ENCODE measurements around the gene SIK2. TPM values are rescaled to one million over a fixed set of nuclear protein-coding genes. Genes with fewer than 3 reads are reported as not detected.
A peak's percentile ranks its signal among the peaks of the same experiment; 100 is the strongest.

The SIK2 gene
- total RNA-seq, 3 donors from 2014 or later (not counting 1 experiment from before 2014, with no cell fraction given) = 7.1 to 14.3 (median 8.4) TPM

DNA sequence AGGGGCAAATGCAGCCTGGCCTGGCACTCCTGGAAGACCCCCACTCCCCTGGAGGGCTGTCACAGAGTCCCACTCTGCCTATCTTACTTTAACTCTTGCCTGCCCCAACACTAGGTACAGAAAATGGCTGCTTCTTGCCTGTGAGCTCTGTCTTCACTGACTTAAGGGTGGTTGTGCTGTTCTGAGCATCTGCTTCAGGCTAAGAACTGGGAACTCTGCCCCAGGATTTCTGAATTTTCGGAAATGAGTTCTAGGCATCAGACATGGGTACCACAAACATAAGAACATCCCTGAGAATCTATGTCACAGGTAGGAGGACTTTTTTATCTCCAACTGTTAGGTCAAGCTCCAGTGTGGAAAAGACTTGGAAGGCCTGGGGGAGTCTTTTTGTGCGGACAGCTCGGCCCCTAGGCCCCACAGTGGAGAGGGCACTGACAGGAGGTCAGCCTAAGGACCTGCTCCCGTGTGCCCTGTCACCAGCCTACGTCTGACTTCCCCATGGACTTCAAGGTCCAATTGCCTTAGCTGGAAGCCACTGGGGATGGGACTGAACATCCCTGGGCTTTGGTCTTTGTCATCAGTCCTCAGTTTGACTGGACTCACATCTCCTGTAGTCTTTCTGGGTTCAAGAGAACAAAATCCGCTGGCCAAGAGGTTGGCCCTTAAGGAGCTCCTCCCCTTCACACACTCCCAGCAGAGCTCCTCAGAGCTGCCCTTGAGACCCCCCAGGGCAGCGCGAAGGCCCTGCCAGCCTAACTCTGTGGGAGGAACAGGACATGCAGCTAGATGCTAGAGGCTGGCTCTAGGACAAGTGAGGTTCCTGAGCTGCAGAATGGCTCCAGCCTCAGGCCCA, 132.1 kb downstream of the SIK2 start:
- intact Hi-C loops (cut with micrococcal nuclease) = no loop called here
- Mint-ChIP-seq H3K27ac (no peak overlapping the region), H3K4me1 (no peaks in the 10 kb centered on the region), H3K4me3 (no peak overlapping the region), H3K36me3 (no peaks in the 10 kb centered on the region), H3K9me3 (no peaks in the 10 kb centered on the region), H3K27me3 (ENCODE audit: low read depth in 2 of 2) (no peaks in the 10 kb centered on the region)
- ATAC-seq = no peak
- no peak for DNase-seq
- Histone ChIP-seq H3K27ac (ENCODE audit: low read length) (no peak overlapping the region), H3K4me3 (ENCODE audit: low read length) (no peak overlapping the region), H3K27me3 (ENCODE audit: control insufficient read depth, insufficient read depth, low read length) (no peaks in the 10 kb centered on the region), H3K4me1 (ENCODE audit: control insufficient read depth, insufficient read depth, low read length) (no peaks in the 10 kb centered on the region), H3K36me3 (ENCODE audit: control insufficient read depth, insufficient read depth, low read length) (no peaks in the 10 kb centered on the region), H3K9me3 (ENCODE audit: control insufficient read depth, insufficient read depth, low read length) (no peaks in the 10 kb centered on the region)
- 95% methylated on average over 8 of the region's 8 CpGs for WGBS (ENCODE audit: insufficient coverage)
- TF ChIP-seq, protein P1, sequence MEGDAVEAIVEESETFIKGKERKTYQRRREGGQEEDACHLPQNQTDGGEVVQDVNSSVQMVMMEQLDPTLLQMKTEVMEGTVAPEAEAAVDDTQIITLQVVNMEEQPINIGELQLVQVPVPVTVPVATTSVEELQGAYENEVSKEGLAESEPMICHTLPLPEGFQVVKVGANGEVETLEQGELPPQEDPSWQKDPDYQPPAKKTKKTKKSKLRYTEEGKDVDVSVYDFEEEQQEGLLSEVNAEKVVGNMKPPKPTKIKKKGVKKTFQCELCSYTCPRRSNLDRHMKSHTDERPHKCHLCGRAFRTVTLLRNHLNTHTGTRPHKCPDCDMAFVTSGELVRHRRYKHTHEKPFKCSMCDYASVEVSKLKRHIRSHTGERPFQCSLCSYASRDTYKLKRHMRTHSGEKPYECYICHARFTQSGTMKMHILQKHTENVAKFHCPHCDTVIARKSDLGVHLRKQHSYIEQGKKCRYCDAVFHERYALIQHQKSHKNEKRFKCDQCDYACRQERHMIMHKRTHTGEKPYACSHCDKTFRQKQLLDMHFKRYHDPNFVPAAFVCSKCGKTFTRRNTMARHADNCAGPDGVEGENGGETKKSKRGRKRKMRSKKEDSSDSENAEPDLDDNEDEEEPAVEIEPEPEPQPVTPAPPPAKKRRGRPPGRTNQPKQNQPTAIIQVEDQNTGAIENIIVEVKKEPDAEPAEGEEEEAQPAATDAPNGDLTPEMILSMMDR (IDR thresholded peaks at IDR 0.05) = no peak

DNA sequence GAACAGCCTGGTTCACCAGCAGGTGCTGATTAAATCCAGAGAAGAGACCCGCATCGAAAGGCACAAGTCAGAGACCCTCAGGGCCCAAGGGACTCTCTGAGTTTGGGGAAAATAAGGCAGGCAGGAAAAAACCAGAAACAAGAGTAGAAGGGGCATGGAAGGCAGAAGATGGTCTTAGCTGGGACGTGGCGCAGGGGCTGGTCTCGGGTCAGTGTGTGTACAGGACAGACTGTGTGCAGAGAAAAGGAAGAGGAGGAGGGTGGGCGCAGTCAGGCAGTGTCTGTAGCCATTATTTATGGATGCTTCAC, 132.7 kb downstream of the SIK2 start:
- Mint-ChIP-seq H3K27me3 (ENCODE audit: low read depth in 2 of 2) (no peaks in the 10 kb centered on the region), H3K4me3 (no peak overlapping the region), H3K27ac (no peak overlapping the region), H3K4me1 (no peaks in the 10 kb centered on the region), H3K9me3 (no peaks in the 10 kb centered on the region), H3K36me3 (no peaks in the 10 kb centered on the region)
- no peaks in the 10 kb centered on the region for H3K27me3 ChIP-seq (ENCODE audit: control insufficient read depth, insufficient read depth, low read length)
- 96% methylated on average over 6 of the region's 6 CpGs for WGBS (ENCODE audit: insufficient coverage)
- no peaks in the 10 kb centered on the region for H3K9me3 ChIP-seq (ENCODE audit: control insufficient read depth, insufficient read depth, low read length)
- ATAC-seq (no peak), DNase-seq (no peak)
- H3K4me1 ChIP-seq (ENCODE audit: control insufficient read depth, insufficient read depth, low read length) = no peaks in the 10 kb centered on the region
- no peak overlapping the region for H3K4me3 ChIP-seq (ENCODE audit: low read length)
- TF ChIP-seq, protein P1 (IDR thresholded peaks at IDR 0.05) = no peak
- H3K27ac ChIP-seq (ENCODE audit: low read length) = no peak overlapping the region
- intact Hi-C loops (cut with micrococcal nuclease) = no loop called here
- H3K36me3 ChIP-seq (ENCODE audit: control insufficient read depth, insufficient read depth, low read length) = no peaks in the 10 kb centered on the region

DNA sequence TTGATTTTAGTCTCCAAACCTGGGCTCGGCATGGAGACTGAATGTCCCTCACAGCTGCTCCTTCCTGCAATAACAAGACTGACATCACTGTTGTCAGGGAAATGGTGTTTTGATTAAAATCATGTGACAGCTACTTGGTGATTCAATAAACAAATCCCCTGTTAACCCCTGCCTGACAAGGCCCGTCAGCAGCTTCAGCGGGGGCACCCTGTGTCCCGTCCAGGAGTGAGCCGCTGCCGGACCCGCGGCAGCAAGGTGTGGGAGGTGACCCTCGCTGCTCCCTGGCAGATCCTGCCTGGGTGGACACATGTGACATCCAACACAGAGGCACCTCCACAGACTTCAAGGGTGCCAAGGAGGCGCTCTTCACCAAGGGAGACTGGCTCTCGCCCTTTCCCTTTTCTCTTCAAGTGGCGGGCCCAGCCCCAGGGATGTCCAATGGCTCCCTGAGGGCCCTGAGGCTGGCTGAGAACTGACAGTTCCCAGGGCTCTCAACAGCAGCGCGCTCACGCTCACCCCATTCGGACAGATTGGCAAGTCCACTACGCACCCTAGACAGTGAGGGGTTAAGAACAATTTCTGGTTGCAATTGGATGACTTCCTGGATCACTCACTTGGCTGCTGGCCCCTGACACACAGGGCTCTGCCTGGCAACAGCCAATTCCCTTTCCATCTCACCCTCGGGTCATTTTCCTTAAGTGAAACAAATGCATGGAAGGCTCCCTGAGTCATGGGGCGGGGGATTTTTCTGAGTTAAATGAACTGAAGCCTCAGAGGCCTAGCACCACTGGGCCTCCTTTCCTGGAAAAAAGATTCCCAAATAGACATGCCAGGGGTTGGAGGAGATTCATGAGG, 133.2 kb downstream of the SIK2 start:
- H3K27me3 Mint-ChIP-seq (ENCODE audit: low read depth in 2 of 2) = no peaks in the 10 kb centered on the region
- no peak overlapping the region for H3K27ac ChIP-seq (ENCODE audit: low read length)
- H3K9me3 ChIP-seq (ENCODE audit: control insufficient read depth, insufficient read depth, low read length) = no peaks in the 10 kb centered on the region
- 94% methylated on average over 19 of the region's 19 CpGs for WGBS (ENCODE audit: insufficient coverage)
- H3K4me1 ChIP-seq (ENCODE audit: control insufficient read depth, insufficient read depth, low read length) = no peaks in the 10 kb centered on the region
- no peaks in the 10 kb centered on the region for H3K4me1 Mint-ChIP-seq
- intact Hi-C loops (cut with micrococcal nuclease) = no loop called here
- H3K27me3 ChIP-seq (ENCODE audit: control insufficient read depth, insufficient read depth, low read length) = no peaks in the 10 kb centered on the region
- H3K36me3 ChIP-seq (ENCODE audit: control insufficient read depth, insufficient read depth, low read length) = no peaks in the 10 kb centered on the region
- no peak overlapping the region for H3K4me3 ChIP-seq (ENCODE audit: low read length)
- ATAC-seq (no peak), DNase-seq (no peak)
- no peaks in the 10 kb centered on the region for H3K9me3 Mint-ChIP-seq
- peaks cover 1% of the 10 kb centered on the region for H3K36me3 Mint-ChIP-seq
- no peak overlapping the region for H3K4me3 Mint-ChIP-seq
- TF ChIP-seq, protein P1 (IDR thresholded peaks at IDR 0.05) = no peak
- H3K27ac Mint-ChIP-seq = peak overlapping the region in 1 of 2 donors; percentile 20

Measured in natural killer cell (primary cell).